GM19467 (cell line): Measurements from ENCODE around the gene MYO10.
"Not testable (repeated sequence)": the region's sequence is repeated elsewhere in the genome, so short reads cannot be mapped to it uniquely, and the experiment has no call there.

Experiments used
- ATAC-seq: cut with Tn5 transposase; IDR thresholded peaks from one replicate; pipeline ENCODE4 v1.9.1; 2021; ENCODE audit warnings: mild to moderate bottlenecking, moderate library complexity; ENCODE audit not compliant: unreplicated experiment

MYO10 gene

GRCh38 chr5:16866273-16866672 is 69.8 kb downstream of the MYO10 start:
- ATAC-seq = no peak

- no peak for ATAC-seq
These were observed 70.9 kb downstream of the MYO10 start for GRCh38 chr5:16865151-16865550.

GRCh38 chr5:16864631-16865131 is 71.4 kb downstream of the MYO10 start:
- no peak for ATAC-seq

- ATAC-seq = no peak
These were observed 72.6 kb downstream of the MYO10 start for GRCh38 chr5:16863469-16863946.

GRCh38 chr5:16862777-16863176 is 73.3 kb downstream of the MYO10 start:
- no peak for ATAC-seq

GRCh38 chr5:16859346-16859745 is 76.7 kb downstream of the MYO10 start:
- ATAC-seq = no peak

GRCh38 chr5:16858151-16858550 is 77.9 kb downstream of the MYO10 start:
- ATAC-seq = no peak

GRCh38 chr5:16857635-16858034 is 78.5 kb downstream of the MYO10 start:
- ATAC-seq = no peak

- ATAC-seq = no peak
These were observed 79.6 kb downstream of the MYO10 start for GRCh38 chr5:16856531-16856930.

GRCh38 chr5:16855898-16856297 is 80.2 kb downstream of the MYO10 start:
- no peak for ATAC-seq

- ATAC-seq = no peak
These were observed 80.6 kb downstream of the MYO10 start for GRCh38 chr5:16855485-16855884.

- ATAC-seq = no peak
These were observed 81.7 kb downstream of the MYO10 start for GRCh38 chr5:16854351-16854750.

- no peak for ATAC-seq
These were observed 82.6 kb downstream of the MYO10 start for GRCh38 chr5:16853518-16853917.

GRCh38 chr5:16852251-16853005 is 83.7 kb downstream of the MYO10 start:
- ATAC-seq = no peak

- ATAC-seq = no peak
These were observed 86.3 kb downstream of the MYO10 start for GRCh38 chr5:16849775-16850174.

GRCh38 chr5:16849181-16849580 is 86.9 kb downstream of the MYO10 start:
- ATAC-seq = no peak

- no peak for ATAC-seq
These were observed 91.1 kb downstream of the MYO10 start for GRCh38 chr5:16844952-16845351.

- ATAC-seq = no peak
These were observed 93.2 kb downstream of the MYO10 start for GRCh38 chr5:16842896-16843295.

GRCh38 chr5:16841416-16841815 is 94.7 kb downstream of the MYO10 start:
- no peak for ATAC-seq

- ATAC-seq = no peak
These were observed 98.8 kb downstream of the MYO10 start for GRCh38 chr5:16837305-16837704.

- ATAC-seq = no peak
These were observed 102.1 kb downstream of the MYO10 start for GRCh38 chr5:16834029-16834428.

GRCh38 chr5:16831326-16831725 is 104.8 kb downstream of the MYO10 start:
- ATAC-seq = not testable (repeated sequence)

GRCh38 chr5:16827755-16828154 is 108.3 kb downstream of the MYO10 start:
- no peak for ATAC-seq
